K562 (cell line): ENCODE measurements around the gene NR1H2. TPM values are rescaled to one million over a fixed set of nuclear protein-coding genes. Genes with fewer than 3 reads are reported as not detected.

Experiments
- CHD7 ChIP-seq: fragments of 200-600 bp; sonication (generic); IDR thresholded peaks from one replicate; pipeline ENCODE4 v1.6.1; 2012; ENCODE audit warnings: mild to moderate bottlenecking, low read depth, low read length, inconsistent platforms
- ESRRB ChIP-seq: fragments of 250-450 bp; sonication (Bioruptor Pico); IDR thresholded peaks from 2 replicates; pipeline ENCODE4 v1.5.0; 2020; ENCODE audit warnings: mild to moderate bottlenecking, moderate library complexity, borderline replicate concordance
- MAFK ChIP-seq: IDR thresholded peaks from 2 replicates; pipeline ENCODE4 v1.6.1; 2011; ENCODE audit warnings: low read length, improper control_type of control experiment
- PYGO2 ChIP-seq: fragments of 450-650 bp; IDR thresholded peaks from 2 replicates; pipeline ENCODE4 v1.6.1; 2016; ENCODE audit warnings: mild to moderate bottlenecking, missing genetic modification characterization, moderate library complexity, missing compliant biosample characterization
- RFX5 ChIP-seq: IDR thresholded peaks from 2 replicates; pipeline ENCODE4 v1.6.1; 2011; ENCODE audit warnings: low read depth, mild to moderate bottlenecking, improper control_type of control experiment, low read length
- SAFB ChIP-seq: fragments of 200-400 bp; formaldehyde crosslinking; IDR thresholded peaks from 2 replicates; pipeline ENCODE4 v1.6.1; 2017; ENCODE audit warnings: low read depth, low read length, borderline replicate concordance
- polyA plus RNA-seq, 8 experiments: library from polyadenylated mRNA; depleted of rRNA in 4 of 8; stranded (reverse) in 5 of 8; unstranded in 3 of 8; fragments of >200 nt; fragmentation: Nextera tagmentation in 2 of 8; fragmentation: Illumina TruSeq in 1 of 8; extraction: Ambion mirVana in 2 of 8; extraction: Trizol in 1 of 8; gene quantifications; 2 replicates each; pipeline versions ENCODE4 v1.2.1 to v1.2.3, GENCODE V29; 2011 to 2014; ENCODE audit warnings: inconsistent platforms in 1 of 8, missing spikeins in 1 of 8
- total RNA-seq, 7 experiments: library from RNA; depleted of rRNA in 6 of 7; stranded (reverse); fragments of >200 nt in 6 of 7; fragmentation: Illumina TruSeq in 2 of 7; extraction: Trizol in 2 of 7; gene quantifications; 2 replicates each; pipeline versions ENCODE4 v1.2.1 to v1.2.3, GENCODE V29; 2011 to 2021; ENCODE audit warnings: low replicate concordance in 1 of 7
- TF ChIP-seq, protein P1 (sequence below): sonication (generic); formaldehyde crosslinking; IDR thresholded peaks from 2 replicates; pipeline ENCODE4 v1.8.0; 2023; ENCODE audit warnings: mild to moderate bottlenecking, missing genetic modification reagents

The NR1H2 gene
- total and polyA plus RNA-seq, 9 of the 15 experiments (the other 6 are each of a cell fraction or from before 2014, with no cell fraction given), result 0.11 to 73.8 (median 24.0) TPM

DNA sequence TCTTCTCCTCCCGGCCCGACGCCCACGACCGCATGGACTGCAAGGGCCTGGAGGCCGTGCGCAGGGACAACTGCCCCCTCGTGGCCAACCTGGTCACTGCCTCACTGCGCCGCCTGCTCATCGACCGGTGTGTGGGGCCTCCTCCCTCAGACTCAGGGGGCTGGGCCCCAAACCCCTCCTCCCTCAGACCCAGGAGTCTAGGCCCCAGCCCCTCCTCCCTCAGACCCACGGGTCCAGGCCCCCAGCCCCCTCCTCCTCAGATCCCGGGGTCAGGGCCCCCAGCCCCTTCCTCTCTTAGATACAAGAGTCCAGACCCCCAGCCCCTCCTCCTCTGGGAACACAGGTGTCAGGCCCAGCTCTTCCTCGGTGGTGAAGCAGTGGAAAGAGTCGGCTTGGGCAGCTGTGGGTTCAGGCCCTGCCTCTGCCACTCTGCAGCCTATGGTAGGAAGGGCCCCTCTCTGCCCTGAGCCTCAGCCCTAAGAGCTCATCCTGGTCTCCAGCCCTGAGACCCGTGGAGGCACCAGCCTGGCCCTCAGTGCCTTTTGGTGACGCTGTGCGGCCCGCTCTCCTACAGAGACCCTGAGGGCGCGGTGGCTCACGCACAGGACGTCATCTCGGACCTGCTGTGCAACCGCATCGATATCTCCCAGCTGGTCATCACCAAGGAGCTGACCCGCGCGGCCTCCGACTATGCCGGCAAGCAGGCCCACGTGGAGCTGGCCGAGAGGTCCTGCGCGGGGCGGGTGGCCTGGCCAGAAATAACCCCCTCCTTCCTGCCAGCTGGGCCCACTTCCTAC lies 38.8 kb downstream of the NR1H2 start (continued):
- TF ChIP-seq, protein P1, sequence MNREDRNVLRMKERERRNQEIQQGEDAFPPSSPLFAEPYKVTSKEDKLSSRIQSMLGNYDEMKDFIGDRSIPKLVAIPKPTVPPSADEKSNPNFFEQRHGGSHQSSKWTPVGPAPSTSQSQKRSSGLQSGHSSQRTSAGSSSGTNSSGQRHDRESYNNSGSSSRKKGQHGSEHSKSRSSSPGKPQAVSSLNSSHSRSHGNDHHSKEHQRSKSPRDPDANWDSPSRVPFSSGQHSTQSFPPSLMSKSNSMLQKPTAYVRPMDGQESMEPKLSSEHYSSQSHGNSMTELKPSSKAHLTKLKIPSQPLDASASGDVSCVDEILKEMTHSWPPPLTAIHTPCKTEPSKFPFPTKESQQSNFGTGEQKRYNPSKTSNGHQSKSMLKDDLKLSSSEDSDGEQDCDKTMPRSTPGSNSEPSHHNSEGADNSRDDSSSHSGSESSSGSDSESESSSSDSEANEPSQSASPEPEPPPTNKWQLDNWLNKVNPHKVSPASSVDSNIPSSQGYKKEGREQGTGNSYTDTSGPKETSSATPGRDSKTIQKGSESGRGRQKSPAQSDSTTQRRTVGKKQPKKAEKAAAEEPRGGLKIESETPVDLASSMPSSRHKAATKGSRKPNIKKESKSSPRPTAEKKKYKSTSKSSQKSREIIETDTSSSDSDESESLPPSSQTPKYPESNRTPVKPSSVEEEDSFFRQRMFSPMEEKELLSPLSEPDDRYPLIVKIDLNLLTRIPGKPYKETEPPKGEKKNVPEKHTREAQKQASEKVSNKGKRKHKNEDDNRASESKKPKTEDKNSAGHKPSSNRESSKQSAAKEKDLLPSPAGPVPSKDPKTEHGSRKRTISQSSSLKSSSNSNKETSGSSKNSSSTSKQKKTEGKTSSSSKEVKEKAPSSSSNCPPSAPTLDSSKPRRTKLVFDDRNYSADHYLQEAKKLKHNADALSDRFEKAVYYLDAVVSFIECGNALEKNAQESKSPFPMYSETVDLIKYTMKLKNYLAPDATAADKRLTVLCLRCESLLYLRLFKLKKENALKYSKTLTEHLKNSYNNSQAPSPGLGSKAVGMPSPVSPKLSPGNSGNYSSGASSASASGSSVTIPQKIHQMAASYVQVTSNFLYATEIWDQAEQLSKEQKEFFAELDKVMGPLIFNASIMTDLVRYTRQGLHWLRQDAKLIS, result no peak
- TF ChIP-seq MAFK (no peak), ESRRB (CRISPR knock-in tag) (no peak), PYGO2 (tag) (no peak), RFX5 (no peak), CHD7 (no peak), SAFB (no peak)
